ENCODE measurements around the gene HCFC2.

The HCFC2 gene

DNA sequence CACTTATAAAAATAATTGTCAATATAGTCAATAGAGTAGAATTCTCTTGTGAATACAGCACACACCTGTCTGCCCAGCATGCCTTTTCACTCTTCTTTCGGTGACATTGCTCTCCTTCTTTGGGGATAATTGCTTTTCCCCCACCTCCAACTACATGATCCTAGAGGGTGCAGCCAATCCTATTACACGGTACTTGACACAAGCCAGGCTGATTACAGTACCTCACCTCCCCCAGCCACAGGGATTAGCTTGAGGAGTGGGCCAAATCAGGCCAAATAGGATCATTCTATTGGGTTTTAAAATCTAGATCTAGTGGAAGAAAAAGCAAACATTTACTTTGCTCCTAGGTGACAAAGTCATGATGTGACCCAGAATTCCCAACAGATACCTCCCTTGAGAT lies 90.5 kb downstream of the HCFC2 start:
- WGBS, 2 experiments (ENCODE audit: insufficient coverage in 2 of 2): 78 to 80% methylated on average over 1 of the region's 2 CpGs
- no peak overlapping the region for H3K4me3 ChIP-seq (ENCODE audit: extremely low read depth, insufficient read depth, low read length, poor library complexity, severe bottlenecking)
- H3K27ac ChIP-seq (ENCODE audit: low read depth, low read length, severe bottlenecking): no peak overlapping the region
- H3K4me1 ChIP-seq (ENCODE audit: control insufficient read depth, insufficient read depth, low read length, poor library complexity, severe bottlenecking): no peaks in the 10 kb centered on the region
- H3K9me3 ChIP-seq (ENCODE audit: control insufficient read depth, low read length): no peaks in the 10 kb centered on the region
- H3K36me3 ChIP-seq (ENCODE audit: control insufficient read depth, insufficient read depth, low read length): no peaks in the 10 kb centered on the region

All from mesodermal cell (in vitro differentiated cells).